ENCODE measurements around the gene SLC25A33.

SLC25A33 gene

GRCh38 chr1:9593147-9593491 lies 53.9 kb downstream of the SLC25A33 start:
- H3K4me3 ChIP-seq (ENCODE audit: low read depth, low read length): no peak overlapping the region
- DNase-seq (ENCODE audit: low read depth): no peak
- TF ChIP-seq CTCF (conservative IDR thresholded peaks at IDR 0.05; ENCODE audit: low read depth, low read length): no peak

GRCh38 chr1:9593492-9594465 lies 54.5 kb downstream of the SLC25A33 start:
- peak; percentile 5 for TF ChIP-seq CTCF (conservative IDR thresholded peaks at IDR 0.05; ENCODE audit: low read depth, low read length)
- H3K4me3 ChIP-seq (ENCODE audit: low read depth, low read length): no peak overlapping the region
- DNase-seq (ENCODE audit: low read depth): peak; percentile 73

- H3K4me3 ChIP-seq (ENCODE audit: low read depth, low read length): no peak overlapping the region
- TF ChIP-seq CTCF (conservative IDR thresholded peaks at IDR 0.05; ENCODE audit: low read depth, low read length): no peak
- no peak for DNase-seq (ENCODE audit: low read depth)
These were observed 55.3 kb downstream of the SLC25A33 start for GRCh38 chr1:9594471-9595155.

- no peak for DNase-seq (ENCODE audit: low read depth)
- TF ChIP-seq CTCF (conservative IDR thresholded peaks at IDR 0.05; ENCODE audit: low read depth, low read length): no peak
- H3K4me3 ChIP-seq (ENCODE audit: low read depth, low read length): no peak overlapping the region
These were observed 56.1 kb downstream of the SLC25A33 start for GRCh38 chr1:9595156-9595967.

- TF ChIP-seq CTCF (conservative IDR thresholded peaks at IDR 0.05; ENCODE audit: low read depth, low read length): no peak
- no peak for DNase-seq (ENCODE audit: low read depth)
- no peak overlapping the region for H3K4me3 ChIP-seq (ENCODE audit: low read depth, low read length)
These were observed 56.7 kb downstream of the SLC25A33 start for GRCh38 chr1:9595968-9596340.

- TF ChIP-seq CTCF (conservative IDR thresholded peaks at IDR 0.05; ENCODE audit: low read depth, low read length): no peak
- DNase-seq (ENCODE audit: low read depth): peak; percentile 34
- H3K4me3 ChIP-seq (ENCODE audit: low read depth, low read length): no peak overlapping the region
These were observed 57.3 kb downstream of the SLC25A33 start for GRCh38 chr1:9596415-9597123.
